HCT116 (cell line): ENCODE data around the gene TMEM50A. TPM values are rescaled to one million over a fixed set of nuclear protein-coding genes. Genes with fewer than 3 reads are reported as not detected.

Experiments used
- ATAC-seq: fragments of 200-7000 bp; cut with Tn5 transposase; 2 replicates; pipeline ENCODE4 v1.9.1; 2020; ENCODE audit warnings: mild to moderate bottlenecking, moderate library complexity
- BruUV-seq: library from RNA; stranded (reverse); fragments of 400-500 nt; replicated peaks from 2 replicates; lab custom pipeline; 2021; lab: Mats Ljungman, UMichigan
- CTCF ChIA-PET: fragments of 300-600 bp; sonication (Branson Sonifier 250); formaldehyde crosslinking; loops from one replicate; lab custom pipeline; 2021; ENCODE audit warnings: antibody characterized with exemption; lab: Charles Lee
- POLR2A ChIA-PET: fragments of 300-600, 350-600 bp; sonication (Branson Sonifier 250); formaldehyde crosslinking; loops from one replicate; lab custom pipeline; 2021; ENCODE audit warnings: antibody characterized with exemption; lab: Charles Lee
- RAD21 ChIA-PET, 2 experiments: fragments of 300-600 bp; sonication (Branson Sonifier 250); formaldehyde crosslinking; loops; one replicate each; lab custom pipeline; 2023; ENCODE audit warnings: low total read pairs in 2 of 2; ENCODE audit not compliant: uncharacterized antibody in 2 of 2, unreplicated experiment in 2 of 2, low non-redundant PET in 1 of 2; lab: Charles Lee
- DNase-seq: peaks from one replicate; pipeline ENCODE4 v3.0.0-alpha.2; 2010; ENCODE audit warnings: low read depth, low spot score
- H2AFZ ChIP-seq: fragments of 200-600 bp; shearing (Covaris generic), sonication (generic); 2 replicates; pipeline ENCODE4 v1.6.1; 2017; ENCODE audit warnings: low read depth, mixed run types, mixed read lengths, antibody characterized with exemption, low read length; ENCODE audit not compliant: poor library complexity, severe bottlenecking
- H3K27ac ChIP-seq: 2 replicates; pipeline ENCODE4 v1.5.1; 2012; ENCODE audit warnings: low read depth, low read length
- H3K27me3 ChIP-seq: fragments of 200-600 bp; sonication (generic); 2 replicates; pipeline ENCODE4 v1.6.1; 2016; ENCODE audit warnings: mixed run types, low read length, mixed read lengths; ENCODE audit not compliant: insufficient read depth
- H3K36me3 ChIP-seq, 2 experiments: fragments of 200-500 bp in 1 of 2; fragments of 200-600 bp in 1 of 2; sonication (Bioruptor generic) in 1 of 2; sonication (generic) in 1 of 2; 2 replicates each; pipeline versions ENCODE4 v1.5.1 to v1.6.1; 2014 to 2016; ENCODE audit warnings: low read length in 2 of 2, inconsistent platforms in 1 of 2, mixed read lengths in 1 of 2, mixed run types in 1 of 2; ENCODE audit not compliant: insufficient read depth in 2 of 2, control insufficient read depth in 1 of 2
- H3K4me1 ChIP-seq, 2 experiments: fragments of 200-600 bp in 1 of 2; sonication (generic) in 1 of 2; 2 replicates each; pipeline versions ENCODE4 v1.5.1 to v1.6.1; 2012 to 2017; ENCODE audit warnings: low read length in 2 of 2, inconsistent platforms in 1 of 2, mild to moderate bottlenecking in 1 of 2, mixed read lengths in 1 of 2, mixed run types in 1 of 2, moderate library complexity in 1 of 2; ENCODE audit not compliant: insufficient read depth in 2 of 2, control insufficient read depth in 1 of 2
- H3K4me2 ChIP-seq: fragments of 200-600 bp; sonication (generic); 2 replicates; pipeline ENCODE4 v1.6.1; 2017; ENCODE audit warnings: mixed run types, low read length, mixed read lengths
- H3K4me3 ChIP-seq, 2 experiments: fragments of 200-600 bp in 1 of 2; sonication (generic) in 1 of 2; replicated peaks in 1 of 2; 2 replicates each; pipeline ENCODE4 v1.5.1; 2011 to 2016; ENCODE audit warnings: low read length in 2 of 2, control low read depth in 1 of 2, low read depth in 1 of 2, mild to moderate bottlenecking in 1 of 2, mixed read lengths in 1 of 2, mixed run types in 1 of 2
- H3K79me2 ChIP-seq: fragments of 200-600 bp; sonication (generic); 2 replicates; pipeline ENCODE4 v1.6.1; 2017; ENCODE audit warnings: mild to moderate bottlenecking, mixed run types, low read length, moderate library complexity, mixed read lengths; ENCODE audit not compliant: insufficient read depth
- H3K9ac ChIP-seq: fragments of 200-600 bp; sonication (generic); 2 replicates; pipeline ENCODE4 v1.6.1; 2016; ENCODE audit warnings: low read length, mixed read lengths
- H3K9me2 ChIP-seq: fragments of 200-600 bp; sonication (generic), shearing (Covaris generic); 2 replicates; pipeline ENCODE4 v1.6.1; 2017; ENCODE audit warnings: mixed run types, mild to moderate bottlenecking, moderate library complexity; ENCODE audit not compliant: insufficient read depth
- H3K9me3 ChIP-seq, 2 experiments: fragments of 200-500 bp in 1 of 2; fragments of 200-600 bp in 1 of 2; sonication (Bioruptor generic) in 1 of 2; sonication (generic) in 1 of 2; 2 replicates each; pipeline ENCODE4 v1.6.1; 2014 to 2017; ENCODE audit warnings: low read length in 2 of 2, mixed read lengths in 2 of 2, inconsistent platforms in 1 of 2, low read depth in 1 of 2, mild to moderate bottlenecking in 1 of 2, mixed run types in 1 of 2, moderate library complexity in 1 of 2; ENCODE audit not compliant: control insufficient read depth in 1 of 2, insufficient read depth in 1 of 2
- H4K20me1 ChIP-seq: fragments of 200-600 bp; sonication (generic), shearing (Covaris generic); 2 replicates; pipeline ENCODE4 v1.6.1; 2017; ENCODE audit warnings: mixed run types, mild to moderate bottlenecking, moderate library complexity; ENCODE audit not compliant: insufficient read depth
- CBX3 ChIP-seq: IDR thresholded peaks from 2 replicates; pipeline ENCODE4 v1.6.1; 2012; ENCODE audit warnings: low read depth
- CEBPB ChIP-seq: IDR thresholded peaks from 2 replicates; pipeline ENCODE4 v1.6.1; 2012; ENCODE audit warnings: low read depth
- CTCF ChIP-seq, 3 experiments: fragments of 200-600 bp in 1 of 3; sonication (generic) in 1 of 3; IDR thresholded peaks in 2 of 3; conservative IDR thresholded peaks in 1 of 3; 2 replicates each; pipeline ENCODE4 v1.5.1; 2012 to 2017; ENCODE audit warnings: low read depth in 2 of 3, low read length in 2 of 3, antibody characterized with exemption in 1 of 3, borderline replicate concordance in 1 of 3, control low read depth in 1 of 3, mild to moderate bottlenecking in 1 of 3, mixed read lengths in 1 of 3, mixed run types in 1 of 3, moderate library complexity in 1 of 3; ENCODE audit not compliant: insufficient read depth in 1 of 3
- ELF1 ChIP-seq: IDR thresholded peaks from 2 replicates; pipeline ENCODE4 v1.6.1; 2012; ENCODE audit warnings: low read depth, borderline replicate concordance
- EZH2 ChIP-seq: fragments of 200-600 bp; sonication (generic); IDR thresholded peaks from 2 replicates; pipeline ENCODE4 v1.6.1; 2017; ENCODE audit warnings: antibody characterized with exemption, mixed run types
- EZH2phosphoT487 ChIP-seq: fragments of 200-600 bp; IDR thresholded peaks from 2 replicates; pipeline ENCODE4 v1.6.1; 2018; ENCODE audit warnings: antibody characterized with exemption, borderline replicate concordance
- JUND ChIP-seq: IDR thresholded peaks from 2 replicates; pipeline ENCODE4 v1.6.1; 2012
- MAX ChIP-seq: IDR thresholded peaks from 2 replicates; pipeline ENCODE4 v1.6.1; 2012
- POLR2A ChIP-seq: IDR thresholded peaks from 2 replicates; pipeline ENCODE4 v1.7.0; 2011; ENCODE audit warnings: borderline replicate concordance; ENCODE audit not compliant: insufficient read depth, insufficient read length; ENCODE audit errors: extremely low read depth
- POLR2AphosphoS5 ChIP-seq: IDR thresholded peaks from 2 replicates; pipeline ENCODE4 v1.6.1; 2011; ENCODE audit warnings: mild to moderate bottlenecking, low read depth, low read length, moderate library complexity
- RAD21 ChIP-seq: IDR thresholded peaks from 2 replicates; pipeline ENCODE4 v1.6.1; 2012; ENCODE audit warnings: low read depth, mild to moderate bottlenecking
- SRF ChIP-seq: IDR thresholded peaks from 2 replicates; pipeline ENCODE4 v1.6.1; 2012; ENCODE audit warnings: low read depth
- TCF7L2 ChIP-seq: IDR thresholded peaks from 2 replicates; pipeline ENCODE4 v1.7.0; 2011; ENCODE audit warnings: borderline replicate concordance, inconsistent platforms; ENCODE audit not compliant: insufficient read depth, insufficient read length; ENCODE audit errors: extremely low read depth
- YY1 ChIP-seq: IDR thresholded peaks from 2 replicates; pipeline ENCODE4 v1.6.1; 2011; ENCODE audit warnings: low read length, low read depth, moderate library complexity, mild to moderate bottlenecking; ENCODE audit not compliant: insufficient replicate concordance; ENCODE audit errors: extremely low read depth
- ZFX ChIP-seq: fragments of 450-650 bp; IDR thresholded peaks from 2 replicates; pipeline ENCODE4 v1.6.1; 2017
- intact Hi-C: fragments of 100-400 bp; cut with micrococcal nuclease; formaldehyde crosslinking; loops from 2 replicates; pipeline ENCODE4 v1.10.0; 2022
- total RNA-seq: library from RNA; stranded (reverse); gene quantifications from one replicate; pipeline ENCODE4 v1.2.1, GENCODE V29; 2021; ENCODE audit not compliant: unreplicated experiment
- TF ChIP-seq, protein P1 (sequence below): IDR thresholded peaks from 2 replicates; pipeline ENCODE4 v1.6.1; 2012

The TMEM50A gene
- total RNA-seq, 1 experiment from 2014 or later: 80.7 TPM

GRCh38 chr1:25341746-25342145 lies 3.6 kb downstream of the TMEM50A start:
- DNase-seq (no peak), ATAC-seq (no peak)
- Histone ChIP-seq H3K9me3 (no peaks in the 10 kb centered on the region), H3K36me3 (0 out of 4 replicates have a peak, but pooled peaks cover 0 to 3% of the 10 kb centered on the region in 2 experiments), H2AFZ (no peak overlapping the region), H3K9me2 (no peaks in the 10 kb centered on the region), H3K79me2 (peaks cover 60% of the 10 kb centered on the region), H3K9ac (no peak overlapping the region), H3K27ac (no peak overlapping the region), H3K4me1 (peaks cover 24 to 26% of the 10 kb centered on the region in 2 experiments), H3K4me2 (no peak overlapping the region), H3K27me3 (no peaks in the 10 kb centered on the region), H3K4me3 (no peak overlapping the region), H4K20me1 (no peaks in the 10 kb centered on the region)
- ChIA-PET POLR2A (interaction anchor here (1.2 kb wide), 1 partner anchor 94 kb away, joined by 4 read pairs; the partner anchor contains the start of gene RSRP1), CTCF (no interaction called here), RAD21 (no interaction called here)
- intact Hi-C loops: loop anchor here (5.0 kb wide), 1 partner anchor 94 kb away; the partner anchor contains the start of gene RSRP1
- no peak for TF ChIP-seq ZFX
- TF ChIP-seq CEBPB: no peak
- TF ChIP-seq MAX: no peak
- no peak for TF ChIP-seq EZH2phosphoT487
- no peak for TF ChIP-seq POLR2A
- no peak for TF ChIP-seq EZH2
- TF ChIP-seq CTCF (IDR thresholded peaks at IDR 0.05 in 2 of 3, conservative IDR thresholded peaks at IDR 0.05 in 1 of 3; ENCODE audit: borderline replicate concordance in 1 of 3, insufficient read depth in 1 of 3, low read depth in 2 of 3, low read length in 2 of 3): no peak
- TF ChIP-seq CBX3: no peak
- TF ChIP-seq, protein P1, sequence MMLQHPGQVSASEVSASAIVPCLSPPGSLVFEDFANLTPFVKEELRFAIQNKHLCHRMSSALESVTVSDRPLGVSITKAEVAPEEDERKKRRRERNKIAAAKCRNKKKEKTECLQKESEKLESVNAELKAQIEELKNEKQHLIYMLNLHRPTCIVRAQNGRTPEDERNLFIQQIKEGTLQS: no peak
- no peak for TF ChIP-seq ELF1
- no peak for TF ChIP-seq SRF
- no peak for TF ChIP-seq JUND
- TF ChIP-seq POLR2AphosphoS5: no peak
- TF ChIP-seq TCF7L2: no peak
- no peak for TF ChIP-seq RAD21
- TF ChIP-seq YY1: no peak
- BruUV-seq: no TSS peak
